ENCODE results near the gene ABAT.

GRCh38 chr16:8753416-8754054, 79.1 kb downstream of the ABAT start:
- no peak for TF ChIP-seq POLR2AphosphoS5 (IDR thresholded peaks at IDR 0.05)
- no peak for TF ChIP-seq CTCF (IDR thresholded peaks at IDR 0.05)
